ENCODE results near the gene CSMD2.

The CSMD2 gene

GRCh38 chr1:33626801-33627200 lies 538.2 kb downstream of the CSMD2 start:
- TF ChIP-seq SIN3A (IDR thresholded peaks at IDR 0.05; ENCODE audit: borderline replicate concordance, insufficient read depth, low read length) (no peak), TAF1 (IDR thresholded peaks at IDR 0.05; ENCODE audit: borderline replicate concordance, insufficient read depth, low read length) (no peak), FOXP2 (optimal IDR thresholded peaks at IDR 0.05; ENCODE audit: borderline replicate concordance, extremely low read depth, extremely low read length, insufficient read depth) (no peak), REST (IDR thresholded peaks at IDR 0.05; ENCODE audit: insufficient read depth in 1 of 2, low read depth in 2 of 2, low read length in 2 of 2) (no peak), POLR2AphosphoS5 (IDR thresholded peaks at IDR 0.05; ENCODE audit: low read depth, low read length) (no peak)

- TF ChIP-seq REST (IDR thresholded peaks at IDR 0.05; ENCODE audit: insufficient read depth in 1 of 2, low read depth in 2 of 2, low read length in 2 of 2) (no peak), TAF1 (IDR thresholded peaks at IDR 0.05; ENCODE audit: borderline replicate concordance, insufficient read depth, low read length) (no peak), FOXP2 (optimal IDR thresholded peaks at IDR 0.05; ENCODE audit: borderline replicate concordance, extremely low read depth, extremely low read length, insufficient read depth) (no peak), POLR2AphosphoS5 (IDR thresholded peaks at IDR 0.05; ENCODE audit: low read depth, low read length) (no peak), SIN3A (IDR thresholded peaks at IDR 0.05; ENCODE audit: borderline replicate concordance, insufficient read depth, low read length) (no peak)
Measured at GRCh38 chr1:33624991-33625870, 539.8 kb downstream of the CSMD2 start.

GRCh38 chr1:33624261-33624990 lies 540.6 kb downstream of the CSMD2 start:
- TF ChIP-seq FOXP2 (optimal IDR thresholded peaks at IDR 0.05; ENCODE audit: borderline replicate concordance, extremely low read depth, extremely low read length, insufficient read depth) (no peak), TAF1 (IDR thresholded peaks at IDR 0.05; ENCODE audit: borderline replicate concordance, insufficient read depth, low read length) (no peak)

- TF ChIP-seq POLR2AphosphoS5 (IDR thresholded peaks at IDR 0.05; ENCODE audit: low read depth, low read length) (no peak), FOXP2 (optimal IDR thresholded peaks at IDR 0.05; ENCODE audit: borderline replicate concordance, extremely low read depth, extremely low read length, insufficient read depth) (no peak), REST (IDR thresholded peaks at IDR 0.05; ENCODE audit: insufficient read depth in 1 of 2, low read depth in 2 of 2, low read length in 2 of 2) (no peak), SIN3A (IDR thresholded peaks at IDR 0.05; ENCODE audit: borderline replicate concordance, insufficient read depth, low read length) (no peak), TAF1 (IDR thresholded peaks at IDR 0.05; ENCODE audit: borderline replicate concordance, insufficient read depth, low read length) (no peak)
Measured at GRCh38 chr1:33623811-33624210, 541.2 kb downstream of the CSMD2 start.

- TF ChIP-seq REST (IDR thresholded peaks at IDR 0.05; ENCODE audit: insufficient read depth in 1 of 2, low read depth in 2 of 2, low read length in 2 of 2) (no peak), SIN3A (IDR thresholded peaks at IDR 0.05; ENCODE audit: borderline replicate concordance, insufficient read depth, low read length) (no peak), POLR2AphosphoS5 (IDR thresholded peaks at IDR 0.05; ENCODE audit: low read depth, low read length) (no peak), TAF1 (IDR thresholded peaks at IDR 0.05; ENCODE audit: borderline replicate concordance, insufficient read depth, low read length) (no peak), FOXP2 (optimal IDR thresholded peaks at IDR 0.05; ENCODE audit: borderline replicate concordance, extremely low read depth, extremely low read length, insufficient read depth) (no peak)
Measured at GRCh38 chr1:33622757-33623156, 542.3 kb downstream of the CSMD2 start.

Measured in PFSK-1 (cell line).